ENCODE results near the gene WNT8A.

DNA sequence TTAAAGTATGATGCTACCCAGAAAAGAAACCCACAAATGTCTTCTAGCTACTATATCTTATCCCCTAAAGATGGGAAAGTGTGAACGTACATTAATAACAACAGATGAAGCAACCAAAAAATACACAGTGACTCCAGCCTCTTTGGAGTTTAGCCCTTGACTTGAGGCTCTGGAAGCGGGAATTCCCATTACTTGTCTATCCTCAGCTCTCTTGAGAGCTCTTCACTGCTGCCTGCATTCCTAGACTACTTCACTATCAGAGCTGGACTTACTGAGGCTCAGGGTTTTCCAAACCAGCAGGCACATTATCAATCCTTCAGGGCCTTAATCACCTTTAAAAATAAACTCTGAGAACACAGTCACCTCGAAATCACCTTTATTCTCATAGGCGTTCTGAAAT, 56.4 kb downstream of the WNT8A start:
- TF ChIP-seq, protein P1, sequence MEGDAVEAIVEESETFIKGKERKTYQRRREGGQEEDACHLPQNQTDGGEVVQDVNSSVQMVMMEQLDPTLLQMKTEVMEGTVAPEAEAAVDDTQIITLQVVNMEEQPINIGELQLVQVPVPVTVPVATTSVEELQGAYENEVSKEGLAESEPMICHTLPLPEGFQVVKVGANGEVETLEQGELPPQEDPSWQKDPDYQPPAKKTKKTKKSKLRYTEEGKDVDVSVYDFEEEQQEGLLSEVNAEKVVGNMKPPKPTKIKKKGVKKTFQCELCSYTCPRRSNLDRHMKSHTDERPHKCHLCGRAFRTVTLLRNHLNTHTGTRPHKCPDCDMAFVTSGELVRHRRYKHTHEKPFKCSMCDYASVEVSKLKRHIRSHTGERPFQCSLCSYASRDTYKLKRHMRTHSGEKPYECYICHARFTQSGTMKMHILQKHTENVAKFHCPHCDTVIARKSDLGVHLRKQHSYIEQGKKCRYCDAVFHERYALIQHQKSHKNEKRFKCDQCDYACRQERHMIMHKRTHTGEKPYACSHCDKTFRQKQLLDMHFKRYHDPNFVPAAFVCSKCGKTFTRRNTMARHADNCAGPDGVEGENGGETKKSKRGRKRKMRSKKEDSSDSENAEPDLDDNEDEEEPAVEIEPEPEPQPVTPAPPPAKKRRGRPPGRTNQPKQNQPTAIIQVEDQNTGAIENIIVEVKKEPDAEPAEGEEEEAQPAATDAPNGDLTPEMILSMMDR (IDR thresholded peaks at IDR 0.05), result no peak
- TF ChIP-seq EP300 (IDR thresholded peaks at IDR 0.05), result no peak
